H1 (cell line): ENCODE data around the gene NECAP2. TPM values are rescaled to one million over a fixed set of nuclear protein-coding genes. Genes with fewer than 3 reads are reported as not detected.

ENCODE experiments used
- CTCF ChIA-PET: fragments of 300-600 bp; sonication (Branson Sonifier 250); formaldehyde crosslinking; loops from one replicate; lab custom pipeline; 2021; ENCODE audit not compliant: partially characterized antibody; lab: Charles Lee
- POLR2A ChIA-PET: fragments of 300-600 bp; sonication (Branson Sonifier 250); formaldehyde crosslinking; loops from one replicate; lab custom pipeline; 2021; ENCODE audit warnings: inconsistent platforms; ENCODE audit not compliant: partially characterized antibody; lab: Charles Lee
- DNase-seq, 2 experiments: peaks; one replicate each; pipeline versions ENCODE4 v3.0.0 to v3.0.0-alpha.2; 2010 to 2022; ENCODE audit warnings: low spot score in 2 of 2, low read depth in 1 of 2, mixed read lengths in 1 of 2
- FAIRE-seq: peaks from 2 replicates; lab custom pipeline; 2011; peaks lifted over from hg19 to GRCh38; lab: Jason Lieb, UNC
- H2AFZ ChIP-seq: 2 replicates; pipeline ENCODE4 v1.8.1; 2012; ENCODE audit warnings: low read length, inconsistent platforms
- H2AK5ac ChIP-seq: 2 replicates; pipeline ENCODE4 v1.6.1; 2013; ENCODE audit warnings: low read depth, low read length
- H2BK120ac ChIP-seq: replicated peaks from 2 replicates; pipeline ENCODE3; 2013; ENCODE audit warnings: low read depth, low read length, inconsistent platforms
- H2BK12ac ChIP-seq: 2 replicates; pipeline ENCODE4 v1.6.1; 2013; ENCODE audit warnings: low read depth, low read length
- H2BK15ac ChIP-seq: 2 replicates; pipeline ENCODE4 v1.6.1; 2013; ENCODE audit warnings: low read length
- H2BK20ac ChIP-seq: 2 replicates; pipeline ENCODE4 v1.6.1; 2013; ENCODE audit warnings: low read length
- H2BK5ac ChIP-seq: 2 replicates; pipeline ENCODE4 v1.6.1; 2013; ENCODE audit warnings: low read depth, low read length
- H3K14ac ChIP-seq: 2 replicates; pipeline ENCODE4 v1.6.1; 2013; ENCODE audit warnings: inconsistent platforms; ENCODE audit not compliant: insufficient read length
- H3K18ac ChIP-seq: 2 replicates; pipeline ENCODE4 v1.6.1; 2013; ENCODE audit warnings: low read length; ENCODE audit errors: extremely low read depth
- H3K23ac ChIP-seq: 2 replicates; pipeline ENCODE4 v1.6.1; 2013; ENCODE audit warnings: inconsistent platforms; ENCODE audit not compliant: insufficient read length
- H3K23me2 ChIP-seq: 2 replicates; pipeline ENCODE4 v1.6.1; 2013; ENCODE audit warnings: low read depth, low read length
- H3K27ac ChIP-seq: 2 replicates; pipeline ENCODE4 v1.6.1; 2011; ENCODE audit warnings: low read depth, low read length, inconsistent platforms
- H3K27me3 ChIP-seq, 4 experiments: replicated peaks in 1 of 4; 1 replicate in 1 of 4; 2 replicates in 3 of 4; pipeline versions ENCODE4 v1.6.1 to v1.8.1; 2011 to 2013; ENCODE audit warnings: low read length in 3 of 4, mild to moderate bottlenecking in 3 of 4, inconsistent platforms in 2 of 4, mixed read lengths in 2 of 4, moderate library complexity in 1 of 4; ENCODE audit not compliant: control insufficient read depth in 3 of 4, insufficient read depth in 3 of 4; ENCODE audit errors: extremely low read depth in 1 of 4
- H3K36me3 ChIP-seq, 4 experiments: 2 replicates each; pipeline versions ENCODE4 v1.6.1 to v1.8.1; 2011 to 2013; ENCODE audit warnings: mild to moderate bottlenecking in 4 of 4, low read length in 3 of 4, moderate library complexity in 2 of 4, control low read depth in 1 of 4, inconsistent platforms in 1 of 4; ENCODE audit not compliant: insufficient read depth in 4 of 4, control insufficient read depth in 2 of 4
- H3K4ac ChIP-seq: replicated peaks from 2 replicates; pipeline ENCODE3; 2013; ENCODE audit warnings: low read length, low read depth, mixed read lengths, inconsistent platforms; ENCODE audit not compliant: insufficient read length
- H3K4me1 ChIP-seq, 4 experiments: replicated peaks in 1 of 4; 1 replicate in 1 of 4; 2 replicates in 3 of 4; pipeline versions ENCODE4 v1.6.1 to v1.8.1; 2011 to 2013; ENCODE audit warnings: low read length in 3 of 4, inconsistent platforms in 2 of 4, mixed read lengths in 1 of 4; ENCODE audit not compliant: insufficient read depth in 4 of 4, control insufficient read depth in 3 of 4
- H3K4me2 ChIP-seq, 2 experiments: 2 replicates each; pipeline versions ENCODE4 v1.6.1 to v1.8.1; 2011 to 2013; ENCODE audit warnings: low read depth in 2 of 2, low read length in 2 of 2, control low read depth in 1 of 2, inconsistent platforms in 1 of 2, mild to moderate bottlenecking in 1 of 2; ENCODE audit not compliant: insufficient read depth in 1 of 2
- H3K4me3 ChIP-seq, 4 experiments: fragments of 200-600, 300-600 bp in 1 of 4; sonication (generic), shearing (Covaris generic), sonication (Bioruptor Twin) in 1 of 4; 2 replicates each; pipeline versions ENCODE4 v1.5.1 to v1.8.1; 2011 to 2016; ENCODE audit warnings: low read length in 4 of 4, low read depth in 3 of 4, control low read depth in 2 of 4, inconsistent platforms in 2 of 4, mild to moderate bottlenecking in 2 of 4, mixed read lengths in 1 of 4, moderate library complexity in 1 of 4; ENCODE audit not compliant: insufficient read depth in 2 of 4; ENCODE audit errors: extremely low read depth in 1 of 4
- H3K56ac ChIP-seq: replicated peaks from 2 replicates; pipeline ENCODE3; 2013; ENCODE audit warnings: low read depth, mild to moderate bottlenecking, mixed read lengths, low read length, inconsistent platforms; ENCODE audit not compliant: insufficient read length
- H3K79me1 ChIP-seq: 2 replicates; pipeline ENCODE4 v1.6.1; 2013; ENCODE audit warnings: low read depth, low read length, control low read depth
- H3K79me2 ChIP-seq, 2 experiments: 2 replicates each; pipeline versions ENCODE4 v1.6.1 to v1.8.1; 2012 to 2013; ENCODE audit warnings: low read length in 2 of 2, mild to moderate bottlenecking in 2 of 2, inconsistent platforms in 1 of 2; ENCODE audit not compliant: insufficient read depth in 2 of 2, control insufficient read depth in 1 of 2
- H3K9ac ChIP-seq, 4 experiments: replicated peaks in 1 of 4; 1 replicate in 1 of 4; 2 replicates in 3 of 4; pipeline versions ENCODE4 v1.6.1 to v1.8.1; 2011 to 2013; ENCODE audit warnings: low read depth in 3 of 4, low read length in 3 of 4, control low read depth in 2 of 4, mild to moderate bottlenecking in 2 of 4, moderate library complexity in 2 of 4, inconsistent platforms in 1 of 4; ENCODE audit errors: extremely low read depth in 1 of 4
- H3K9me3 ChIP-seq, 2 experiments: 2 replicates each; pipeline versions ENCODE4 v1.6.1 to v1.8.1; 2012 to 2013; ENCODE audit warnings: mild to moderate bottlenecking in 2 of 2, moderate library complexity in 2 of 2, control low read depth in 1 of 2, inconsistent platforms in 1 of 2, low read depth in 1 of 2, low read length in 1 of 2, mixed read lengths in 1 of 2; ENCODE audit not compliant: insufficient read depth in 2 of 2
- H4K20me1 ChIP-seq, 2 experiments: replicated peaks in 1 of 2; 2 replicates each; pipeline versions ENCODE3 to v1.8.1; 2011 to 2013; ENCODE audit warnings: inconsistent platforms in 2 of 2, low read length in 2 of 2, mild to moderate bottlenecking in 1 of 2; ENCODE audit not compliant: insufficient read depth in 2 of 2, control insufficient read depth in 1 of 2
- H4K5ac ChIP-seq: 2 replicates; pipeline ENCODE4 v1.6.1; 2013; ENCODE audit warnings: low read length, low read depth, mixed read lengths, inconsistent platforms; ENCODE audit not compliant: insufficient read length
- H4K8ac ChIP-seq: 2 replicates; pipeline ENCODE4 v1.8.0; 2013; ENCODE audit warnings: mild to moderate bottlenecking, moderate library complexity, low read length, inconsistent platforms; ENCODE audit not compliant: insufficient read depth; ENCODE audit errors: extremely low read depth
- H4K91ac ChIP-seq: replicated peaks from 2 replicates; pipeline ENCODE3; 2013; ENCODE audit warnings: low read length, mixed read lengths, inconsistent platforms; ENCODE audit not compliant: insufficient read length
- BRCA1 ChIP-seq: IDR thresholded peaks from 2 replicates; pipeline ENCODE4 v1.6.1; 2012; ENCODE audit warnings: low read depth, low read length, improper control_type of control experiment
- CHD1 ChIP-seq: IDR thresholded peaks from 2 replicates; pipeline ENCODE4 v1.6.1; 2012; ENCODE audit warnings: low read depth, low read length, improper control_type of control experiment
- CREB1 ChIP-seq: IDR thresholded peaks from 2 replicates; pipeline ENCODE4 v1.6.1; 2012; ENCODE audit warnings: inconsistent platforms
- EP300 ChIP-seq, 2 experiments: IDR thresholded peaks; 1 replicate in 1 of 2; 2 replicates in 1 of 2; pipeline ENCODE4 v1.6.1; 2011 to 2012; ENCODE audit warnings: low read depth in 2 of 2, low read length in 2 of 2, mild to moderate bottlenecking in 2 of 2, borderline replicate concordance in 1 of 2, inconsistent platforms in 1 of 2, moderate library complexity in 1 of 2
- KDM5A ChIP-seq: fragments of 200-600 bp; IDR thresholded peaks from 2 replicates; pipeline ENCODE4 v1.7.1; 2012; ENCODE audit warnings: mild to moderate bottlenecking, low read length, inconsistent platforms, mixed read lengths
- SUZ12 ChIP-seq: fragments of 200-600 bp; sonication (generic); IDR thresholded peaks from 2 replicates; pipeline ENCODE4 v1.6.1; 2012; ENCODE audit warnings: mild to moderate bottlenecking, inconsistent platforms, low read length, moderate library complexity, mixed read lengths
- TAF7 ChIP-seq: optimal IDR thresholded peaks from 2 replicates; pipeline ENCODE3; 2011; ENCODE audit warnings: low read depth, mild to moderate bottlenecking, inconsistent platforms, low read length, moderate library complexity, borderline replicate concordance
- ZNF274 ChIP-seq: IDR thresholded peaks from 2 replicates; pipeline ENCODE4 v1.7.0; 2012; ENCODE audit warnings: low read length, borderline replicate concordance; ENCODE audit errors: extremely low read depth
- WGBS, 2 experiments: shearing (Covaris generic) in 1 of 2; methylation state at CpG; one replicate each; pipeline versions ENCODE4 v1.1.6 to v1.1.7; 2013 to 2015; ENCODE audit warnings: low lambda C conversion rate in 2 of 2, mixed read lengths in 2 of 2, inconsistent platforms in 1 of 2, low coverage in 1 of 2, missing lambda C conversion rate in 1 of 2; ENCODE audit not compliant: insufficient replicate concordance in 2 of 2, insufficient coverage in 1 of 2, insufficient read length in 1 of 2; ENCODE audit errors: extremely low coverage in 1 of 2, missing lambda C conversion rate in 1 of 2; 5-methylcytosine and 5-hydroxymethylcytosine counted together
- polyA plus RNA-seq, 7 experiments: library from polyadenylated mRNA; depleted of rRNA in 3 of 7; stranded (reverse) in 5 of 7; unstranded in 2 of 7; fragments of >200 nt in 5 of 7; fragments of 200-250 nt in 2 of 7; gene quantifications; 1 replicate in 5 of 7; 2 replicates in 1 of 7; 4 replicates in 1 of 7; pipeline versions ENCODE4 v1.2.1 to v1.2.3, GENCODE V29; 2011 to 2013; ENCODE audit warnings: missing spikeins in 2 of 7, mixed read lengths in 2 of 7
- total RNA-seq: library from RNA; stranded (reverse); fragmentation: NEBNext Ultra II Directional; extraction: Animal tissue kit (Norgen Biotek cat#: 25700); gene quantifications from 2 replicates; pipeline ENCODE4 v1.2.1, GENCODE V29; 2021
- TF ChIP-seq, protein P1 (sequence below): IDR thresholded peaks from 2 replicates; pipeline ENCODE4 v1.6.1; 2012; ENCODE audit warnings: inconsistent platforms

NECAP2 gene
- total and polyA plus RNA-seq, 2 of the 8 experiments (the other 6 are each of a cell fraction or from before 2014, with no cell fraction given): 24.4 to 29.7 TPM

DNA sequence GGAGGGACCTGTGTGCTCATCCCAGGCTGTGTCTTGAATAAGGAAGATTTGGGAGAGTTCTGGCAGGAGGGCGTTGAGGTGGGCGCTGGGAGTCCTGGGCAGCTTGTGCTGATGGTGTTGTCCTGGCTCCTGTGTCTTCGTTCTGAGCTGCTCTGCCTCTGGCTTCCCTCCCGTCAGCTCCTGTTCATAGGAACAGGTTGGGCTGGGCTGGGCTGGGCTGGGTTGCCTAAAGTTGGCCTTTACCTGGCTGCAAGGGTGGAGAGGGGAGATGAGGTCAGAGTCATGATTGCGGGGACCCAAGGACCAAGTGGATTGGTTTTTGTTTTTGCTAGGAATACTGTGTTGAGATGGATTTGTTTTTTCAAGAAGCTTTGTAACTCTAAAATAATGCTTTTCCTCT lies 9.1 kb downstream of the NECAP2 start:
- Histone ChIP-seq H3K9ac (no peak overlapping the region), H4K91ac (no peak overlapping the region), H3K23me2 (no peaks in the 10 kb centered on the region), H2BK15ac (no peak overlapping the region), H3K27me3 (no peaks in the 10 kb centered on the region), H3K4me2 (no peak overlapping the region), H3K9me3 (no peaks in the 10 kb centered on the region), H3K4ac (no peak overlapping the region), H3K4me3 (no peak overlapping the region), H2BK120ac (no peak overlapping the region), H3K4me1 (no peaks in the 10 kb centered on the region), H2AK5ac (no peak overlapping the region), H3K36me3 (peaks cover 7 to 42% (median 16%) of the 10 kb centered on the region in 4 experiments; a peak in 7 of 8 replicates), H2BK12ac (no peak overlapping the region), H4K8ac (no peak overlapping the region), H2AFZ (no peak overlapping the region), H3K23ac (no peak overlapping the region), H2BK5ac (no peak overlapping the region), H4K5ac (no peak overlapping the region), H3K18ac (no peak overlapping the region), H3K79me1 (no peaks in the 10 kb centered on the region), H3K56ac (no peak overlapping the region), H4K20me1 (peaks cover 0 to 5% of the 10 kb centered on the region in 2 experiments), H3K27ac (no peak overlapping the region), H3K14ac (no peak overlapping the region), H2BK20ac (no peak overlapping the region), H3K79me2 (no peaks in the 10 kb centered on the region; a peak in 1 of 4 replicates)
- WGBS, 2 experiments: 82% methylated on average over 5 of the region's 5 CpGs; no CpG with 5 or more reads in 1 of the 2 experiments
- no peak for DNase-seq
- TF ChIP-seq BRCA1 (no peak), SUZ12 (no peak), KDM5A (no peak), EP300 (IDR thresholded peaks at IDR 0.05; ENCODE audit: borderline replicate concordance in 1 of 2, low read depth in 2 of 2, low read length in 2 of 2) (no peak), CHD1 (no peak), ZNF274 (no peak), TAF7 (no peak), CREB1 (no peak)
- TF ChIP-seq, protein P1, sequence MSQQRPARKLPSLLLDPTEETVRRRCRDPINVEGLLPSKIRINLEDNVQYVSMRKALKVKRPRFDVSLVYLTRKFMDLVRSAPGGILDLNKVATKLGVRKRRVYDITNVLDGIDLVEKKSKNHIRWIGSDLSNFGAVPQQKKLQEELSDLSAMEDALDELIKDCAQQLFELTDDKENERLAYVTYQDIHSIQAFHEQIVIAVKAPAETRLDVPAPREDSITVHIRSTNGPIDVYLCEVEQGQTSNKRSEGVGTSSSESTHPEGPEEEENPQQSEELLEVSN: no peak
- ChIA-PET CTCF (interaction anchor here (0.9 to 2.0 kb wide), 3 partner anchors 9 to 40 kb away, joined by 3 to 12 read pairs (median 4); partner anchors contain the start of gene NECAP2), POLR2A (interaction anchor here (1.0 to 3.7 kb wide), 2 partner anchors 9 to 19 kb away, joined by 3 to 15 read pairs; partner anchors contain the start of gene NECAP2)
- FAIRE-seq: no peak
